Central memory CD8-positive, alpha-beta T cell (primary cell): ENCODE measurements around the gene PHLDB2.
A peak's percentile ranks its signal among the peaks of the same experiment; 100 is the strongest.

Experiments used
- ATAC-seq: fragments of 150-1000 bp; cut with Tn5 transposase; replicated peaks from 2 replicates; pipeline ENCODE4 v1.10.0; 2022; ENCODE audit warnings: mild to moderate bottlenecking, moderate FRiP score, moderate number of reproducible peaks; ENCODE audit not compliant: poor library complexity, severe bottlenecking; ENCODE audit errors: extremely low read depth
- DNase-seq, 2 donors: peaks; one replicate each; pipeline ENCODE4 v3.0.0; 2021; ENCODE audit warnings: low spot score in 2 of 2
- H3K27ac Mint-ChIP-seq: one replicate; pipeline ENCODE4 v1.8.0; 2022; ENCODE audit warnings: low read depth, mild to moderate bottlenecking, moderate library complexity, mixed read lengths
- H3K27me3 Mint-ChIP-seq: one replicate; pipeline ENCODE4 v1.8.0; 2022; ENCODE audit warnings: mixed read lengths
- H3K36me3 Mint-ChIP-seq: one replicate; pipeline ENCODE4 v1.8.0; 2022; ENCODE audit warnings: mild to moderate bottlenecking, moderate library complexity, mixed read lengths; ENCODE audit not compliant: insufficient read depth
- H3K4me1 Mint-ChIP-seq: one replicate; pipeline ENCODE4 v1.8.0; 2022; ENCODE audit warnings: mixed read lengths
- H3K4me3 Mint-ChIP-seq: one replicate; pipeline ENCODE4 v1.8.0; 2022; ENCODE audit warnings: mild to moderate bottlenecking, moderate library complexity, mixed read lengths
- H3K9me3 Mint-ChIP-seq: one replicate; pipeline ENCODE4 v1.8.0; 2022; ENCODE audit warnings: mixed read lengths

Gene PHLDB2

GRCh38 chr3:111980716-111981456 lies 121.8 kb downstream of the PHLDB2 start:
- Mint-ChIP-seq H3K9me3 (no peaks in the 10 kb centered on the region), H3K4me3 (peak overlapping the region; percentile 55), H3K36me3 (peaks cover 15% of the 10 kb centered on the region), H3K27ac (peak overlapping the region; percentile 67), H3K27me3 (no peaks in the 10 kb centered on the region), H3K4me1 (peaks cover 42% of the 10 kb centered on the region)
- no peak for DNase-seq
- ATAC-seq, result no peak

GRCh38 chr3:111981457-111981763 lies 122.3 kb downstream of the PHLDB2 start:
- Mint-ChIP-seq H3K9me3 (no peaks in the 10 kb centered on the region), H3K27ac (peak overlapping the region; percentile 67), H3K4me1 (peaks cover 45% of the 10 kb centered on the region), H3K27me3 (no peaks in the 10 kb centered on the region), H3K36me3 (peaks cover 18% of the 10 kb centered on the region), H3K4me3 (no peak overlapping the region)
- ATAC-seq, result no peak
- DNase-seq, result no peak

- H3K36me3 Mint-ChIP-seq, result peaks cover 27% of the 10 kb centered on the region
- H3K4me3 Mint-ChIP-seq, result no peak overlapping the region
- peak overlapping the region; percentile 47 for H3K27ac Mint-ChIP-seq
- no peaks in the 10 kb centered on the region for H3K9me3 Mint-ChIP-seq
- DNase-seq (no peak), ATAC-seq (no peak)
- H3K27me3 Mint-ChIP-seq, result no peaks in the 10 kb centered on the region
- H3K4me1 Mint-ChIP-seq, result peaks cover 46% of the 10 kb centered on the region
Measured at GRCh38 chr3:111984636-111985298, 125.7 kb downstream of the PHLDB2 start.

GRCh38 chr3:111986800-111987199 lies 127.7 kb downstream of the PHLDB2 start:
- peaks cover 26% of the 10 kb centered on the region for H3K36me3 Mint-ChIP-seq
- H3K27me3 Mint-ChIP-seq, result no peaks in the 10 kb centered on the region
- no peak for DNase-seq
- no peak overlapping the region for H3K27ac Mint-ChIP-seq
- H3K4me1 Mint-ChIP-seq, result peaks cover 36% of the 10 kb centered on the region
- H3K9me3 Mint-ChIP-seq, result no peaks in the 10 kb centered on the region
- no peak overlapping the region for H3K4me3 Mint-ChIP-seq
- no peak for ATAC-seq

GRCh38 chr3:111989061-111989678 lies 130.1 kb downstream of the PHLDB2 start:
- peak; percentile 67 for ATAC-seq
- no peak overlapping the region for H3K27ac Mint-ChIP-seq
- H3K4me1 Mint-ChIP-seq, result peaks cover 26% of the 10 kb centered on the region
- H3K36me3 Mint-ChIP-seq, result peaks cover 31% of the 10 kb centered on the region
- H3K9me3 Mint-ChIP-seq, result no peaks in the 10 kb centered on the region
- no peak for DNase-seq
- H3K27me3 Mint-ChIP-seq, result no peaks in the 10 kb centered on the region
- no peak overlapping the region for H3K4me3 Mint-ChIP-seq

- no peak for DNase-seq
- Mint-ChIP-seq H3K27me3 (no peaks in the 10 kb centered on the region), H3K4me3 (no peak overlapping the region), H3K4me1 (peaks cover 6% of the 10 kb centered on the region), H3K27ac (no peak overlapping the region), H3K36me3 (peaks cover 18% of the 10 kb centered on the region), H3K9me3 (no peaks in the 10 kb centered on the region)
- no peak for ATAC-seq
Measured at GRCh38 chr3:111993038-111993437, 134.0 kb downstream of the PHLDB2 start.

- H3K9me3 Mint-ChIP-seq, result no peaks in the 10 kb centered on the region
- peak within 1 kb of the TSS; percentile 39 for H3K4me3 Mint-ChIP-seq
- peaks cover 18% of the 10 kb centered on the region for H3K4me1 Mint-ChIP-seq
- no peaks in the 10 kb centered on the region for H3K36me3 Mint-ChIP-seq
- no peak within 1 kb of the TSS for H3K27ac Mint-ChIP-seq
- no peak for DNase-seq
- no peak for ATAC-seq
- no peaks in the 10 kb centered on the region for H3K27me3 Mint-ChIP-seq
Measured at GRCh38 chr3:111998636-111999483, 139.8 kb downstream of the PHLDB2 start, which contains the start of gene TAGLN3. Gene TAGLN3 (plus strand): TSS chr3:111998922. CDS start chr3:111999423, 501 bp downstream.

GRCh38 chr3:111999484-112000324 lies 140.6 kb downstream of the PHLDB2 start:
- Mint-ChIP-seq H3K27me3 (no peaks in the 10 kb centered on the region), H3K9me3 (no peaks in the 10 kb centered on the region), H3K36me3 (no peaks in the 10 kb centered on the region), H3K27ac (no peak overlapping the region), H3K4me1 (peaks cover 21% of the 10 kb centered on the region), H3K4me3 (no peak overlapping the region)
- DNase-seq, result no peak
- no peak for ATAC-seq

- no peak overlapping the region for H3K27ac Mint-ChIP-seq
- peaks cover 21% of the 10 kb centered on the region for H3K4me1 Mint-ChIP-seq
- no peaks in the 10 kb centered on the region for H3K9me3 Mint-ChIP-seq
- H3K4me3 Mint-ChIP-seq, result no peak overlapping the region
- no peaks in the 10 kb centered on the region for H3K36me3 Mint-ChIP-seq
- ATAC-seq, result no peak
- no peak for DNase-seq
- no peaks in the 10 kb centered on the region for H3K27me3 Mint-ChIP-seq
Measured at GRCh38 chr3:112000367-112000771, 141.3 kb downstream of the PHLDB2 start.

GRCh38 chr3:112000966-112001365 lies 141.9 kb downstream of the PHLDB2 start:
- H3K27ac Mint-ChIP-seq, result no peak overlapping the region
- H3K4me3 Mint-ChIP-seq, result no peak overlapping the region
- ATAC-seq, result no peak
- H3K27me3 Mint-ChIP-seq, result no peaks in the 10 kb centered on the region
- no peak for DNase-seq
- no peaks in the 10 kb centered on the region for H3K9me3 Mint-ChIP-seq
- no peaks in the 10 kb centered on the region for H3K36me3 Mint-ChIP-seq
- peaks cover 21% of the 10 kb centered on the region for H3K4me1 Mint-ChIP-seq

GRCh38 chr3:112001526-112001925 lies 142.5 kb downstream of the PHLDB2 start:
- Mint-ChIP-seq H3K36me3 (no peaks in the 10 kb centered on the region), H3K9me3 (no peaks in the 10 kb centered on the region), H3K27ac (no peak overlapping the region), H3K4me3 (no peak overlapping the region), H3K4me1 (peaks cover 21% of the 10 kb centered on the region), H3K27me3 (no peaks in the 10 kb centered on the region)
- DNase-seq (no peak), ATAC-seq (no peak)
